PFSK-1 (cell line): Measurements from ENCODE around the gene MRPL51.

Experiments
- FOXP2 ChIP-seq: optimal IDR thresholded peaks from 2 replicates; pipeline ENCODE3; 2011; ENCODE audit warnings: borderline replicate concordance, control low read depth, inconsistent platforms; ENCODE audit not compliant: insufficient read depth; ENCODE audit errors: extremely low read length, extremely low read depth
- POLR2AphosphoS5 ChIP-seq: IDR thresholded peaks from 2 replicates; pipeline ENCODE4 v1.6.1; 2012; ENCODE audit warnings: low read depth, mild to moderate bottlenecking, control low read depth, low read length, moderate library complexity
- SIN3A ChIP-seq: IDR thresholded peaks from 2 replicates; pipeline ENCODE4 v1.6.1; 2012; ENCODE audit warnings: mild to moderate bottlenecking, low read length, moderate library complexity, borderline replicate concordance; ENCODE audit not compliant: insufficient read depth
- TAF1 ChIP-seq: IDR thresholded peaks from 2 replicates; pipeline ENCODE4 v1.6.1; 2012; ENCODE audit warnings: low read length, control low read depth, borderline replicate concordance; ENCODE audit not compliant: insufficient read depth
- TF ChIP-seq, protein P1 (sequence below), 2 experiments: IDR thresholded peaks; 2 replicates each; pipeline versions ENCODE4 v1.6.1 to v1.8.0; 2011 to 2012; ENCODE audit warnings: low read depth in 2 of 2, low read length in 2 of 2, control low read depth in 1 of 2, inconsistent platforms in 1 of 2, mild to moderate bottlenecking in 1 of 2, moderate library complexity in 1 of 2; ENCODE audit not compliant: insufficient read depth in 1 of 2

Gene MRPL51

GRCh38 chr12:6528539-6529235 lies 35.6 kb upstream of the MRPL51 start:
- TF ChIP-seq FOXP2 (no peak), POLR2AphosphoS5 (no peak)
- TF ChIP-seq, protein P1, sequence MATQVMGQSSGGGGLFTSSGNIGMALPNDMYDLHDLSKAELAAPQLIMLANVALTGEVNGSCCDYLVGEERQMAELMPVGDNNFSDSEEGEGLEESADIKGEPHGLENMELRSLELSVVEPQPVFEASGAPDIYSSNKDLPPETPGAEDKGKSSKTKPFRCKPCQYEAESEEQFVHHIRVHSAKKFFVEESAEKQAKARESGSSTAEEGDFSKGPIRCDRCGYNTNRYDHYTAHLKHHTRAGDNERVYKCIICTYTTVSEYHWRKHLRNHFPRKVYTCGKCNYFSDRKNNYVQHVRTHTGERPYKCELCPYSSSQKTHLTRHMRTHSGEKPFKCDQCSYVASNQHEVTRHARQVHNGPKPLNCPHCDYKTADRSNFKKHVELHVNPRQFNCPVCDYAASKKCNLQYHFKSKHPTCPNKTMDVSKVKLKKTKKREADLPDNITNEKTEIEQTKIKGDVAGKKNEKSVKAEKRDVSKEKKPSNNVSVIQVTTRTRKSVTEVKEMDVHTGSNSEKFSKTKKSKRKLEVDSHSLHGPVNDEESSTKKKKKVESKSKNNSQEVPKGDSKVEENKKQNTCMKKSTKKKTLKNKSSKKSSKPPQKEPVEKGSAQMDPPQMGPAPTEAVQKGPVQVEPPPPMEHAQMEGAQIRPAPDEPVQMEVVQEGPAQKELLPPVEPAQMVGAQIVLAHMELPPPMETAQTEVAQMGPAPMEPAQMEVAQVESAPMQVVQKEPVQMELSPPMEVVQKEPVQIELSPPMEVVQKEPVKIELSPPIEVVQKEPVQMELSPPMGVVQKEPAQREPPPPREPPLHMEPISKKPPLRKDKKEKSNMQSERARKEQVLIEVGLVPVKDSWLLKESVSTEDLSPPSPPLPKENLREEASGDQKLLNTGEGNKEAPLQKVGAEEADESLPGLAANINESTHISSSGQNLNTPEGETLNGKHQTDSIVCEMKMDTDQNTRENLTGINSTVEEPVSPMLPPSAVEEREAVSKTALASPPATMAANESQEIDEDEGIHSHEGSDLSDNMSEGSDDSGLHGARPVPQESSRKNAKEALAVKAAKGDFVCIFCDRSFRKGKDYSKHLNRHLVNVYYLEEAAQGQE (IDR thresholded peaks at IDR 0.05; ENCODE audit: insufficient read depth in 1 of 2, low read depth in 2 of 2, low read length in 2 of 2) = no peak

- no peak for TF ChIP-seq TAF1
- TF ChIP-seq, protein P1 (IDR thresholded peaks at IDR 0.05; ENCODE audit: insufficient read depth in 1 of 2, low read depth in 2 of 2, low read length in 2 of 2) = no peak
- TF ChIP-seq POLR2AphosphoS5 = no peak
- no peak for TF ChIP-seq FOXP2
- TF ChIP-seq SIN3A = no peak
Observed at GRCh38 chr12:6527711-6528110, 34.6 kb upstream of the MRPL51 start.

DNA sequence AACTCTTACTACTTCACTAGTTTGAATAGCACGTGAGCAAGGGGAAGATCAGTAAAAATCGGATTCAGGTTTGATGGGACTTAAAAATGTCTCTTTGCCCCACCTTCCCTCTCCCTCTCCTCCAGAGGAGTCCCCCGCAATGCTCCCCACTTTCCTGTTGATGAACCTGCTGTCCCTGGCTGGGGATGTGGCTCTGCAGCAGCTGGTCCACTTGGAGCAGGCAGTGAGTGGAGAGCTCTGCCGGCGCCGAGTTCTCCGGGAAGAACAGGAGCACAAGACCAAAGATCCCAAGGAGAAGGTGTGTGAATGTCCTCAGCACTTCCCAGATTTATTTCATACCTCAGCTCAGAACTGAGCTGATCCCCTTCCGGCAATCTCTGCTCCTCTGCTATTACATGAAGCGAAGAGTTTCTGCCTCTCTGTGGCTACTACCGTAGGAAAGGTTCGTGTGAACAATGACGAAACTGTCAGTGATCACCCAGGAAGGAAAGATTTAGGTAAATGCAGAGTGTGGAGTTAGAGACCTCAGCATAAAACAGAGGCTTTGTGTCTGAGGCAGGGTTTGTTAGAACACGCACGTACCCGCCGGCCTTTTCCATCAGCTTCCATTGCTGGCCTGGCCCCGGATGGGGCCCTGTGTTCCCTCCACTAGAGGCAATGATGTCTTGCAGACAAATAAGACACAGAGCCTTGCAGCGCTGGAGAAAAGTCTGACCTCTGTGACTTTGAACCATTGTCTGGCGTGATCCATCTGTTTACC lies 33.9 kb upstream of the MRPL51 start:
- TF ChIP-seq FOXP2 (no peak), TAF1 (no peak), POLR2AphosphoS5 (no peak), SIN3A (no peak)
- TF ChIP-seq, protein P1 (IDR thresholded peaks at IDR 0.05; ENCODE audit: insufficient read depth in 1 of 2, low read depth in 2 of 2, low read length in 2 of 2) = no peak

DNA sequence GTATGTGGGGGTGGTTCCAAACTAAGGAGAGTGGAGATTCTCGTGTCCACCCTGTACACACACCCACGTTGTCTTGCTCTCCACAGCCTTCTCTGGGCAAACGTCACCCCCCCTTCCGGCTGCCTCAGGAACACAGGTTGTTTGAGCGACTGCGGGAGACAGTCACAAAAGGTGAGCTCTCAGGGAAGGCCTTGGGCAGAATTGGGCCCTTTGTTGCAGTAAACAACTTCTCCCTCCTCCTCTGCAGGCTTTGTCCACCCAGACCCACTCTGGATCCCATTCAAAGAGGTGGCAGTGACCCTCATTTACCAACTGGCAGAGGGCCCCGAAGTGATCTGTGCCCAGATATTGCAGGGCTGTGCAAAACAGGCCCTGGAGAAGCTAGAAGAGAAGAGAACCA lies 33.1 kb upstream of the MRPL51 start:
- TF ChIP-seq FOXP2 (no peak), TAF1 (no peak), POLR2AphosphoS5 (no peak), SIN3A (no peak)
- TF ChIP-seq, protein P1 (IDR thresholded peaks at IDR 0.05; ENCODE audit: insufficient read depth in 1 of 2, low read depth in 2 of 2, low read length in 2 of 2) = no peak
